Measurements from ENCODE around the gene KSR2.

The KSR2 gene

DNA sequence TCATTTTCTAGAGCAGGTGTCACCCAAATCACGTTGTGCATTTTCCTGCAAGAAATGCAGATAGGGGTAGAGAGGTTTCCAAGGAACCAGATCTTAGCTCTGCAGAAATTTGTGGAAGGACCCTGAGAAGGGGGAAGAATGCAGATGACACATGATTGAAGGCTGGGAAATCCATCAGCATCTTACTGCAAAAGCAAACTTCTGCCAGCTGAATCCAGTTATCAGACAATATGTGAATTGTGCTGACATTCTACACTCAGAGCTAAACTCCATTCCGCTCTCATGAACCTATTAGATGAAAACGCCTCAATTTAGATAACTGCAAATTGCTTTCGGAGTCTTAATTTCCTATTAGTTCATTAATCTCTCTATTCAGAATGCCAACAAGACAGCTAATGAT lies 396.0 kb downstream of the KSR2 start:
- TF ChIP-seq, protein P1, sequence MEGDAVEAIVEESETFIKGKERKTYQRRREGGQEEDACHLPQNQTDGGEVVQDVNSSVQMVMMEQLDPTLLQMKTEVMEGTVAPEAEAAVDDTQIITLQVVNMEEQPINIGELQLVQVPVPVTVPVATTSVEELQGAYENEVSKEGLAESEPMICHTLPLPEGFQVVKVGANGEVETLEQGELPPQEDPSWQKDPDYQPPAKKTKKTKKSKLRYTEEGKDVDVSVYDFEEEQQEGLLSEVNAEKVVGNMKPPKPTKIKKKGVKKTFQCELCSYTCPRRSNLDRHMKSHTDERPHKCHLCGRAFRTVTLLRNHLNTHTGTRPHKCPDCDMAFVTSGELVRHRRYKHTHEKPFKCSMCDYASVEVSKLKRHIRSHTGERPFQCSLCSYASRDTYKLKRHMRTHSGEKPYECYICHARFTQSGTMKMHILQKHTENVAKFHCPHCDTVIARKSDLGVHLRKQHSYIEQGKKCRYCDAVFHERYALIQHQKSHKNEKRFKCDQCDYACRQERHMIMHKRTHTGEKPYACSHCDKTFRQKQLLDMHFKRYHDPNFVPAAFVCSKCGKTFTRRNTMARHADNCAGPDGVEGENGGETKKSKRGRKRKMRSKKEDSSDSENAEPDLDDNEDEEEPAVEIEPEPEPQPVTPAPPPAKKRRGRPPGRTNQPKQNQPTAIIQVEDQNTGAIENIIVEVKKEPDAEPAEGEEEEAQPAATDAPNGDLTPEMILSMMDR (IDR thresholded peaks at IDR 0.05; ENCODE audit: borderline replicate concordance, insufficient read depth, low read depth, low read length), result no peak
- H3K4me3 ChIP-seq (ENCODE audit: low read depth, low read length), result no peak overlapping the region

DNA sequence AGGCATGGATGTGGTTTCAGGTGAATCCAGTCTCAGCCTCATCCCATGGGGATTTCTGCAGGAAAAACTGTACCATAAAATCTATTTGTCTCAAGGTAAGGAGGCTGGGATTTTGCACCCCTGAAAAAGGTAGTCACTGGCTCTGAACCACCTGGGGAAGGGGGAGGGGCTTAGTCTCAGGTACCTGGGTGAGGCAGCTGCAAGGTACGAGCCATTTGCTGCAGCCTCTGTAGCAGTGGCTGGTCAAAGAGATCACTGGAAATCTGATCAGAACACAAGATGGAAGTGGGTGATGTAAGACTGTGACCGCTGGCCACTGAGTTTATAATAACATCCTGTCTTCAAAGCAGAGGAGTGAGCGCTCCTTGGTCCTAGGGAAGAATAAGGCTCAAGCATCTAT lies 397.5 kb downstream of the KSR2 start:
- TF ChIP-seq, protein P1 (IDR thresholded peaks at IDR 0.05; ENCODE audit: borderline replicate concordance, insufficient read depth, low read depth, low read length), result no peak
- H3K4me3 ChIP-seq (ENCODE audit: low read depth, low read length), result no peak overlapping the region

DNA sequence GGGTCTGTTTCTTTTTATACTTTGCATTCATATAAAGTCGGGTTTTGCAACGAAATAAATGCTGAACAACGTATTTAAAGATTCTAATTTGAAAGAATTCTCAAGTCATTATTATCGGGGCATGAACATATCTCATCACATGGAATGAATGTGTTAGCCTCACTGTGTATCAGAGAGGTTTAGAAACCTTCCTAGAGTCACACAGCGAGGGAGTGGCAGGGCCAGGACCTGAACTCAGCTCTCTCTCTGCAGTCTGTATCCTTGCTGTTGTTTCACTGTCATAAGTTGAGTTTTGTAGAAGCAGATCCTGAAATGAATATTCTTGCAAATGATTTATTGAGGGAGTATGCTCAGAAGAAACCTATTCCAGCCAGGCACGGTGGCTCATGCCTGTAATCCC lies 398.2 kb downstream of the KSR2 start:
- H3K4me3 ChIP-seq (ENCODE audit: low read depth, low read length), result no peak overlapping the region
- TF ChIP-seq, protein P1 (IDR thresholded peaks at IDR 0.05; ENCODE audit: borderline replicate concordance, insufficient read depth, low read depth, low read length), result no peak

DNA sequence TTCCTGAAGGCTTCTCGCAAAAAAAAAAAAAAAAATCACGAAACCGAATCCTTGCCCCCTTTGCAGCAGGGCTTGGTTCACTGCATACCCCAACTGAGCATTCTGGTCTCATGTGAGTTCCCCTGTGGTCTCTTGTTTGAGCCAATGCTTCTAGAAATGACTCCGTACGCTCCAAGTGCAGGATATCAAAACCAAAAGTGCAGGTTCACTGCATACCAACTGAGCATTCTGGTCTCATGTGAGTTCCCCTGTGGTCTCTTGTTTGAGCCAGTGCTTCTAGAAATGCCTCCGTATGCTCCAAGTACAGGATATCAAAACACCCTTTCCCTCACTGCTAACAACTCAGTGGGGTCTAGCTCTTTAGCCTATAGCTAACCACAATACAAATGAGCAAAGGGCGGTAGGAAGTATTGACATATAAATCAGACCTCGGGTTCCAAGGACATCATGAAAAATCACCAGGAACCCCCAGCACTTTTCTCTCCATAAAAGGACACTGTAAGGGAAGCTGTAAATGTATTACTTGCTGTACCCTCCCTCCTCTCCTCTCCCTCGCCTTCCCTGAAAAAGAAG lies 401.1 kb downstream of the KSR2 start:
- TF ChIP-seq, protein P1 (IDR thresholded peaks at IDR 0.05; ENCODE audit: borderline replicate concordance, insufficient read depth, low read depth, low read length), result no peak

DNA sequence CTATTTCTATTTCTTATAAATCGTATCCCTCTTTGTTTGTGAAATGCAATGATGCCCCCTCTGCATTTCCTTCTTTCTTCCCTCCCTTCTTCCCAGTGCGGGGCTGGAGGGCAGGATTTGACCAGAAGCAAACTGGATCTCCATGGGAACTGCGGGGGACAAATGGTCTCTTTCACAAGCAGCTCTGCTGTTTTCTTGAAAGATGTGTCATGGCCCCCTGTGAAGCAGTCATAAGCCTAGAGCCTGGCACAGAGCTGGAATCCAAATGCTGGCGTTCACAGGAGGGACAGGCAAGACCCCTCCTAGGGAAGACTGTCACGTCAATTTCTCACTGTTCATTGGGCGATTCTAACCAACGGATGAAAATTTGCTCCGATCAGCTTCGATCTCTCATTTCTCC lies 403.9 kb downstream of the KSR2 start:
- TF ChIP-seq, protein P1 (IDR thresholded peaks at IDR 0.05; ENCODE audit: borderline replicate concordance, insufficient read depth, low read depth, low read length), result no peak

More for the DNA sequence above, 401.1 kb downstream of the KSR2 start:
- no peak overlapping the region for H3K4me3 ChIP-seq (ENCODE audit: low read depth, low read length)

DNA sequence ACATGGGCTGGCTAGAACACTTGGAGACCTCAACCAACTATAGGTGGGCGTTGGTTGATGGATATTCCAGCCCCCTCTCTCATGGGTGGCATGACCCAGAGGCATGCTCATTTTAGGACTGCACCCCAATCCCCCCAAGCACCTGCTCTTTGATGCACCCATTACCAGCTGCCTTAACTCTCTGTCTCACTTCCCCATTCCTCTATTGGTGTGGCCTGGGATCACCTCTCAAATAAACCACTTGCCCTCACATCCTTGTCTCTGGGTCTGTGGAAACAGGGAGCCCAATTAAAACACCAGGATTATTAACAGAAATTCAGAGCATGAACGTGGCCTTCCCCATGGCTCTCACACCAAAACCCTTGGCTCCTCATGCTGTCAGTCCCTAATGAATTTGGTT lies 405.1 kb downstream of the KSR2 start:
- no peak overlapping the region for H3K4me3 ChIP-seq (ENCODE audit: low read depth, low read length)
- TF ChIP-seq, protein P1 (IDR thresholded peaks at IDR 0.05; ENCODE audit: borderline replicate concordance, insufficient read depth, low read depth, low read length), result no peak

More for the DNA sequence above, 403.9 kb downstream of the KSR2 start:
- no peak overlapping the region for H3K4me3 ChIP-seq (ENCODE audit: low read depth, low read length)

DNA sequence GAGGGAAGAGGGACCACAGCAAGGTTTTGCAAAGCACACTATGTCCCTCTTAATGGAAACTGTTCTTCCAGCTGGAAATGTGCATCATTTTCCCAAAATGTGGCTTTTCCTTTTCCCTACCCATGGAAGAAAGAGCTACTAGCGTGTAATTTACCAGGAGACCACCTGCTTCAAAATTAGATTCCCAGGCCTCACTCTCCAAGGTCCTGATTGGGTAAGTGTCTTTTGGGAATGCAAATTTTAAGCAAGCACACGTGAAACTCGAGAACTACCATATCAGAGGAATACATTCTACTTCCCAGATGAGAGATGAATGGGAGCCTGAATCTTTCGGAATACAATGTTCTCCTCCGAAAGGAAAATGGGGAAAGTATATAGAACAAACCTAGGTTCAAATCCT lies 405.8 kb downstream of the KSR2 start:
- TF ChIP-seq, protein P1 (IDR thresholded peaks at IDR 0.05; ENCODE audit: borderline replicate concordance, insufficient read depth, low read depth, low read length), result no peak
- H3K4me3 ChIP-seq (ENCODE audit: low read depth, low read length), result no peak overlapping the region

Measured in GM12875 (cell line).